ENCODE measurements around the gene RPL41.

Gene RPL41

GRCh38 chr12:56134897-56135296, 18.5 kb downstream of the RPL41 start:
- no peaks in the 10 kb centered on the region for H4K20me1 ChIP-seq (ENCODE audit: insufficient read depth, low read length)
- no peak overlapping the region for H3K27ac ChIP-seq (ENCODE audit: low read length)
- no peak overlapping the region for H3K9ac ChIP-seq (ENCODE audit: low read length)
- no peak for DNase-seq
- H3K4me3 ChIP-seq (ENCODE audit: low read length) = no peak overlapping the region
- H3K79me2 ChIP-seq (ENCODE audit: low read length) = peaks cover 9% of the 10 kb centered on the region
- TF ChIP-seq EZH2phosphoT487 (IDR thresholded peaks at IDR 0.05; ENCODE audit: low read length) (no peak), EZH2 (optimal IDR thresholded peaks at IDR 0.05; ENCODE audit: low read depth, low read length) (no peak), CTCF (IDR thresholded peaks at IDR 0.05; ENCODE audit: low read length) (no peak)
- H3K27me3 ChIP-seq (replicated peaks; ENCODE audit: insufficient read depth, low read length) = no peaks in the 10 kb centered on the region
- 0 out of 2 replicates have a peak, but pooled peaks cover 3% of the 10 kb centered on the region for H3K4me1 ChIP-seq (ENCODE audit: low read length)
- no peak overlapping the region for H3K4me2 ChIP-seq (ENCODE audit: low read depth, low read length)
- H3F3A ChIP-seq (ENCODE audit: insufficient read depth, low read length) = no peaks in the 10 kb centered on the region
- no peaks in the 10 kb centered on the region for H3K9me3 ChIP-seq (replicated peaks; ENCODE audit: insufficient read depth, low read length)
- H3K36me3 ChIP-seq (replicated peaks; ENCODE audit: insufficient read depth, low read length) = 0 out of 2 replicates have a peak, but pooled peaks cover 11% of the 10 kb centered on the region
- H3K9me2 ChIP-seq (replicated peaks; ENCODE audit: insufficient read depth, low read length) = no peaks in the 10 kb centered on the region
- H2AFZ ChIP-seq (ENCODE audit: low read length) = no peak overlapping the region

- H3K27me3 ChIP-seq (replicated peaks; ENCODE audit: insufficient read depth, low read length) = no peaks in the 10 kb centered on the region
- no peak for DNase-seq
- TF ChIP-seq EZH2 (optimal IDR thresholded peaks at IDR 0.05; ENCODE audit: low read depth, low read length) (no peak), CTCF (IDR thresholded peaks at IDR 0.05; ENCODE audit: low read length) (no peak), EZH2phosphoT487 (IDR thresholded peaks at IDR 0.05; ENCODE audit: low read length) (no peak)
- H3K4me3 ChIP-seq (ENCODE audit: low read length) = no peak overlapping the region
- H4K20me1 ChIP-seq (ENCODE audit: insufficient read depth, low read length) = no peaks in the 10 kb centered on the region
- H3K36me3 ChIP-seq (replicated peaks; ENCODE audit: insufficient read depth, low read length) = no peaks in the 10 kb centered on the region; the same call in 1 of the 2 replicates
- no peaks in the 10 kb centered on the region for H3K79me2 ChIP-seq (ENCODE audit: low read length)
- H3K9me3 ChIP-seq (replicated peaks; ENCODE audit: insufficient read depth, low read length) = no peaks in the 10 kb centered on the region
- no peak overlapping the region for H3K4me2 ChIP-seq (ENCODE audit: low read depth, low read length)
- no peak overlapping the region for H3K27ac ChIP-seq (ENCODE audit: low read length)
- H2AFZ ChIP-seq (ENCODE audit: low read length) = no peak overlapping the region
- H3F3A ChIP-seq (ENCODE audit: insufficient read depth, low read length) = 0 out of 2 replicates have a peak, but pooled peaks cover 1% of the 10 kb centered on the region
- H3K9ac ChIP-seq (ENCODE audit: low read length) = no peak overlapping the region
- H3K4me1 ChIP-seq (ENCODE audit: low read length) = 0 out of 2 replicates have a peak, but pooled peaks cover 3% of the 10 kb centered on the region
- H3K9me2 ChIP-seq (replicated peaks; ENCODE audit: insufficient read depth, low read length) = no peaks in the 10 kb centered on the region
Measured at GRCh38 chr12:56137853-56138571, 21.6 kb downstream of the RPL41 start.

GRCh38 chr12:56141946-56142784, 25.7 kb downstream of the RPL41 start:
- H3K9ac ChIP-seq (ENCODE audit: low read length) = no peak overlapping the region
- no peaks in the 10 kb centered on the region for H3K9me2 ChIP-seq (replicated peaks; ENCODE audit: insufficient read depth, low read length)
- no peak for DNase-seq
- no peaks in the 10 kb centered on the region; the same call in none of the 2 replicates for H3K36me3 ChIP-seq (replicated peaks; ENCODE audit: insufficient read depth, low read length)
- H2AFZ ChIP-seq (ENCODE audit: low read length) = no peak overlapping the region
- H3K9me3 ChIP-seq (replicated peaks; ENCODE audit: insufficient read depth, low read length) = no peaks in the 10 kb centered on the region
- 0 out of 2 replicates have a peak, but pooled peaks cover 11% of the 10 kb centered on the region for H3F3A ChIP-seq (ENCODE audit: insufficient read depth, low read length)
- H3K27ac ChIP-seq (ENCODE audit: low read length) = no peak overlapping the region
- no peaks in the 10 kb centered on the region for H3K4me1 ChIP-seq (ENCODE audit: low read length)
- no peaks in the 10 kb centered on the region for H3K27me3 ChIP-seq (replicated peaks; ENCODE audit: insufficient read depth, low read length)
- H3K4me3 ChIP-seq (ENCODE audit: low read length) = no peak overlapping the region
- TF ChIP-seq EZH2phosphoT487 (IDR thresholded peaks at IDR 0.05; ENCODE audit: low read length) (no peak), EZH2 (optimal IDR thresholded peaks at IDR 0.05; ENCODE audit: low read depth, low read length) (no peak), CTCF (IDR thresholded peaks at IDR 0.05; ENCODE audit: low read length) (no peak)
- H3K4me2 ChIP-seq (ENCODE audit: low read depth, low read length) = no peak overlapping the region
- H3K79me2 ChIP-seq (ENCODE audit: low read length) = no peaks in the 10 kb centered on the region
- H4K20me1 ChIP-seq (ENCODE audit: insufficient read depth, low read length) = no peaks in the 10 kb centered on the region
